ENCODE results near the gene F10.

F10 gene

GRCh38 chr13:113166681-113167080 is 44.1 kb downstream of the F10 start:
- H3K4me3 ChIP-seq (ENCODE audit: low read length) = no peak overlapping the region
- no peak for TF ChIP-seq CTCF (conservative IDR thresholded peaks at IDR 0.05; ENCODE audit: low read length)
- no peak for DNase-seq (ENCODE audit: low read depth)

GRCh38 chr13:113167155-113167554 is 44.6 kb downstream of the F10 start:
- no peak for DNase-seq (ENCODE audit: low read depth)
- no peak overlapping the region for H3K4me3 ChIP-seq (ENCODE audit: low read length)
- TF ChIP-seq CTCF (conservative IDR thresholded peaks at IDR 0.05; ENCODE audit: low read length) = no peak

GRCh38 chr13:113167575-113167974 is 45.0 kb downstream of the F10 start:
- no peak for DNase-seq (ENCODE audit: low read depth)
- no peak for TF ChIP-seq CTCF (conservative IDR thresholded peaks at IDR 0.05; ENCODE audit: low read length)
- no peak overlapping the region for H3K4me3 ChIP-seq (ENCODE audit: low read length)

GRCh38 chr13:113168211-113168610 is 45.6 kb downstream of the F10 start:
- TF ChIP-seq CTCF (conservative IDR thresholded peaks at IDR 0.05; ENCODE audit: low read length) = no peak
- H3K4me3 ChIP-seq (ENCODE audit: low read length) = no peak overlapping the region
- no peak for DNase-seq (ENCODE audit: low read depth)

GRCh38 chr13:113169277-113170272 is 47.0 kb downstream of the F10 start:
- TF ChIP-seq CTCF (conservative IDR thresholded peaks at IDR 0.05; ENCODE audit: low read length) = no peak
- no peak for DNase-seq (ENCODE audit: low read depth)
- H3K4me3 ChIP-seq (ENCODE audit: low read length) = no peak overlapping the region

GRCh38 chr13:113170511-113170910 is 47.9 kb downstream of the F10 start:
- no peak for DNase-seq (ENCODE audit: low read depth)
- no peak overlapping the region for H3K4me3 ChIP-seq (ENCODE audit: low read length)
- no peak for TF ChIP-seq CTCF (conservative IDR thresholded peaks at IDR 0.05; ENCODE audit: low read length)

Measured in AG10803 (cell line).